Fibroblast of skin of back (primary cell): Measurements from ENCODE around the gene PARK7.
"Not testable (repeated sequence)": the region's sequence is repeated elsewhere in the genome, so short reads cannot be mapped to it uniquely, and the experiment has no call there.

ENCODE experiments used
- DNase-seq: peaks from one replicate; pipeline ENCODE4 v3.0.0-alpha.2; 2013

The PARK7 gene

DNA sequence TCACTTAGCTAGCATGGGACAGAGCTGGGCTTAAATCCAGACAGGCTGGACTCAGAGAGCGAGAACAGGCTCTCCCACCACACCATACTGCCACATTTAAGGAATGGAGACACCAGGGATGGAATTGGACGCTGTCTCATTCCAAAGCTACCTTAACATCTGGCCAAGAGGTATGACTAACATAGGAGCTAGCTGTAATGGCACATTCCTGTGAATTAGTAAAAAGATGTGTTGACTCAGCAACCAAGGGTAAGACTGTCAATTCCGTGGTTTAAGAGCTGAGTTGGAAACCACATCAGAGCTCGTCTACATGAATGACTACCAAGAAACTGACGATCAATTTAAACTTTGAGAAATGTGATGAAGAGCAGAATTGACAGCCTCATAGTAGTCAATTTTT, 12.6 kb upstream of the PARK7 start:
- DNase-seq = peak; percentile 84

DNA sequence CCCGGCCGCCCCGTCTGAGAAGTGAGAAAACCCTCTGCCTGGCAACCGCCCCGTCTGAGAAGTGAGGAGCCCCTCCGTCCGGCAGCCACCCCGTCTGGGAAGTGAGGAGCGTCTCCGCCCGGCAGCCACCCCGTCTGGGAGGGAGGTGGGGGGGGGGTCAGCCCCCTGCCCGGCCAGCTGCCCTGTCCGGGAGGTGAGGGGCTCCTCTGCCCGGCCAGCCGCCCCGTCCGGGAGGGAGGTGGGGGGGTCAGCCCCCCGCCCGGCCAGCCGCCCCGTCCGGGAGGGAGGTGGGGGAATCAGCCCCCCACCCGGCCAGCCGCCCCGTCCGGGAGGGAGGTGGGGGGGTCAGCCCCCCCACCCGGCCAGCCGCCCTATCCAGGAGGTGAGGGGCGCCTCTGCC, 8.7 kb upstream of the PARK7 start:
- DNase-seq = not testable (repeated sequence)

DNA sequence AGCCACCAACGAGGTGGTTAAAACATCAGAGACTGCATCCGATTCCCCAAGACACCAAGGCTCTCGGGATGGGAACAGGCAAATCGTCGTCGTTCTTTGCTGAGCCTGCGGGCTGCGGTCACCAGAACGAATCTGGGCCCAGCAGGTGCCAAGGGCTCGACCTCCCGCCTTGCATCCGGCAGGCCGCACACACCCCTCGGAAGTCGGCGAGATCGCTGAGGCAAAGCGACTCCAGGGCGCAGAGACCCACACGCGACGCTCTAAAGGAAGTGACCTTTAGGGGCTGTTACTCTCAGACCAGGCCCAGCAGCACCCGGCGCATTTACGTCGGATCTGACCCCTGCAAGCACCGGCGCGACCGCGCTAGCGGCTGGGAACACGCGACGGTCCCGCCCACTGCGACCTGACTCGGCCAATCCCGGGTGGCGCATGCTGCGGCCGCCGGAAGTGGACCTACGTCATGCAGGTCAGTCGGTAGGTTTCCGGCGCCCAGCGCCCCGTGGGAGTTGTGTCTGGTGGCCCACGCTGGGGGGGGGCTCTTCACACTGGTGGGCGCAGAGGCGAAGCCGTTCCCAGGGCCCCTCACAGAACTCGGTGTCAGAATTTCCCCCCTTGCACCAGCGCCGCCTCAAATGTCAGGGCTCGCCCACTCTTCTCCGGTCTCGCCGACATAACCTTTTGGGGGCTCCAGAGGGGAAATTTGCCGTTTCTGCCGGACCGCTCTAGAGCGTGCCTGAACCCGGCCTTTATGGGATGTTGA, 7.5 kb upstream of the PARK7 start:
- peak; percentile 82 for DNase-seq

DNA sequence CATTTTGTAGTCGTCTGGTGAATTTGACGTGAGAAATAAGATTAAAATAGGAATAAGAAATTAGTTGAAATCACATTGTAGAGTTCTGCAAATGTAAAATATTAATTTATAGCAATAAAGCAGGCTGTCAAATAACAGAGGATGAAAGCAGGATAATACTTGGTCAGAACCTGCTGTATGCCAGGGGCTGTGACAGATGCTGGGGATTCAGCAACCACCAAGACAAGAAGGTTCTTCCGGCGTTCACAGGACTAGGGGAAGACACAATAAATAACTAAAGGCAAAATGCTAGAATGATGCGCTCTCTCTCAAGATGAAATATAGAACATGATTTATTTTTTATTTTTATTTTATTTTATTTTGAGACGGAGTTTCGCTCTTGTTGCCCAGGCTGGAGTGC, 6.8 kb upstream of the PARK7 start:
- DNase-seq = no peak

DNA sequence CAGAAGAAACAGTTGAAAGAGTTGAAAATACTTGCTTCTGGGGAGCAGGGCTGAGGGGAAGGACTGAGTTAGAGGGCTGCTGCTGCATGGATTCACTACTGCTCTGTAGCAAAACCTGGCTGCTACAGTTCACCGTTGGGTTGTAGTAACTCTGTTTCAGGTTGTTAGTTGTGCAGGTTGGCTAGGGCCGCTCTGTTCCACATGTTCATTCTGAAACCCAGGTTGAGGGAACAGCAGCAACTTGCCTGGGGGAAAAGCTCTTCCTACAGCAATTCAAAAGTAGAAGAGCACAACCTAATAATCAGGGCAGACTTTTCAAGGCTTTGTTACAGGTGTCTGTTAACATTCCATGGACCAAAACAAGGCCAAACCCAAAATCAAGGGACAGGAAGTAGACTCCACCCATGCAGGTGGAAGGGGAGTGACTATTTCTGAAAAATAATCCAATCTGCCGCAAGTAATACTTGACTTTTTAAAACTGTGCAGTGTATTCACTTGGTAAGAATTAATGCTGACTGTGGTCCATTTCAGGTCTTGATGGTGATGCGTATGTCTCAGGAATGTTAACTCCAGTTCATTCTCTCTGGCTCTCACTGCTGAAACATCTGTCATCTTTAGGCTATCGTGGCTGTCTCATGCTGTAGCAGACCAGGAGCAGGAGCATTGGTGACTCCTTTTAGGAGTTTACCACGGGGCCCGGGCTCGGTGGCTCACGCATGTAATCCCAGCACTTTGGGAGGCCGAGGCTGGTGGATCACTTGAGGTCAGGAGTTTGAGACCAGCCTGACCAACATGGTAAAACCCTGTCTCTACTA, 5.1 kb upstream of the PARK7 start:
- peak; percentile 79 for DNase-seq

DNA sequence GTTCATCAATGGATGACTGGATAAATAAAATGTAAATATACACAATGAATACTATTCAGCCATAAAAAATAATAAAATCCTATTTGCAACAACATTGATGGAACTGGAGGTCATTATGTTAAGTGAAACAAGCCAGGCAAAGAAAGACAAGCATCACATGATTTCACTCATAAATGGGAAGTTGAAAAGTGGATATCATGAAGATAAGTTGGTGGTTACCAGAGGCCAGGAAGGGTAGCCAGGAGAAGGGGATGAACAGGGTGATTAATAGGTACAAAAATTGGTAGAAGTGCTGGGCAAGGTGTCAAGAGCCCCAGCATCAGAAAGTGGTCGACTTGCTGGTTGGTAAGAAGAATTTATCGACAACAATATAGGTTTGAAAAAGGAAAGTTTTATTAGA, 1.3 kb upstream of the PARK7 start:
- DNase-seq = no peak

DNA sequence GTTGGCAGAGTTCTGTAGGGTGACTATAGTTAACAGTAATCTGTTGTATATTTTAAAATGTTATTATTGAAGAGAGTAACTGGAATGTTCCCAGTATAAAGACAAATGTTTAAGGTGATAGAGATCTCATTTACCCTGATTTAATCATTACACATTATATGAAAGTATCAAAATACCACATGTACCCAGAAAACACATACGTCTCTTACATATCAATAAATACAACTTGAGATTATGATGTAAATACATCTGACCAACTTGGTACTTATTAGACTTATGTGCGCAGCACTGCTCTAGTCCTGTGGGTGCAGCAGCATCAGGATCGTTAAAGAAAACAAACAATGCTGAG, 670 bp upstream of the PARK7 start:
- DNase-seq = no peak

DNA sequence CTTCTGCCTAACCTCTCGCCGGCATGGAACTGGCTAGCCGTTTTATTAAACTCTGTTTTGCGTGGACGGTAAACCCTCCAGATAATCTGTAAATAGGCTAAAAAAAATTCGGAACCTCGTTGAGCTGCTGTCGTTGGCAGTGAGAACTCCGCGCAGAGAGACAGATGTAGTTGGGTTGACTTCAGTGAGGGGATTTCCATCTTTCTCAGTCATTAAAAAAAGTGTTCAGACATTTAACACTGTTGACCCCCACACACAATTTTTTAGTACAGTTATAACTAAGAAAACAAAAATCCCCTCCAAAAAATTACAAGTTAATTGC, 464 bp downstream of the PARK7 start:
- DNase-seq = no peak

DNA sequence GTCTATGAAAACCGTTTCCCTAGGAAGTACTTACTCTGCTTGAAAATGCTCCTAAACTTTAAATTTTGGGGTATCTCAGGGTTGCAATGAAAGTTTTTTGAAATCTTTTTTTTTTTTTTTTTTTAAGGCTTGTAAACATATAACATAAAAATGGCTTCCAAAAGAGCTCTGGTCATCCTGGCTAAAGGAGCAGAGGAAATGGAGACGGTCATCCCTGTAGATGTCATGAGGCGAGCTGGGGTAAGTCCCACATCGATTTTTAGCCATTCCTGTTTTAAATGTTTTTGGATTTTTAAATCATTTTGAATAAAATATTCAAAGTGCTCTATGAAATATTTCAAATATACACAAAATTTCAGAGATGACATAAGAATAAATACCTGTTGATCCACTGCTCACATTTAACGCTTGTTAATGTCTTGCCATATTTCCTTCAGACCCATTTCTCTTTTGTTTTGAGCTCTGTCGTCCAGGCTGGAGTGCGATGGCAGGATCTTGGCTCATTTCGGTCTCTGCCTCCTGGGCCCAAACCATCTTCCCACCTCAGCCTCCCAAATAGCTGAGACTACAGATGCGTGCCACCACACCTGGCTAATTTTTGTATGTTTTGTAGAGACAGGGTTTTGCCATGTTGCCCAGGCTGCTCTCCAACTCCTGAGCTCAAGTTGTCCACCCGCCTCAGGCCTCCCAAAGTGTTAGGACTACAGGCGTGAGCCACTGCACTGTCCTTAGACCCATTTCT, 1.3 kb downstream of the PARK7 start:
- DNase-seq = no peak

DNA sequence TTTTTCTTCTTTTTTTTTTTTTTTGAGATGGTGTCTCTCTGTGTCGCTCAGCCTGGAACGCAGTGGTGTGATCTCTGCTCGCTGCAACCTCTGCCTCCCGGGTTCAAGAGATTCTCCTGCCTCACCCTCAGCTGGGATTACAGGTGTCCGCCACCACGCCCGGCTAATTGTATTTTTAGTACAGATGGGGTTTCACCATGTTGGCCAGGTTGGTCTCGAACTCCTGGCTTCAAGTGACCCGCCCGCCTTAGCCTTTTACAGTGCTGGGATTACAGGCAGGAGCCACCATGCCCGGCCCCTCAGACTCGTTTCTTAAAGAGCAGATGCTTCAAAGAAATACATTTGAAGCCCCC, 1.8 kb downstream of the PARK7 start:
- DNase-seq = not testable (repeated sequence)

DNA sequence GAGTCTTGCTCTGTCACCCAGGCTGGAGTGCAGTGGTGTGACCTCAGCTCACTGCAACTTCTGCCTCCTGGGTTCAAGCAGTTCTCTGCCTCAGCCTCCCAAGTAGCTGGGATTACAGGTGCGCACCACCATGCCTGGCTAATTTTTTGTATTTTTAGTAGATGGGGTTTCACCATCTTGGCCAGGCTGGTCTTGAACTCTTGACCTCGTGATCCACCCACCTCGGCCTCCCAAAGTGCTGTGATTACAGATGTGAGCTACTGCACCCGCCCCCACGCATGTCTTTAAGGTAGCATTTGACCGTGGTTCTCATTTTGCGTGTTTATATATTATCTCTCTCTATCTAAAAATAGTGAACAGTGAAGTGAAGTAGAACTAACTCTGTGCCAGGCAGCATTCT, 2.3 kb downstream of the PARK7 start:
- DNase-seq = not testable (repeated sequence)

DNA sequence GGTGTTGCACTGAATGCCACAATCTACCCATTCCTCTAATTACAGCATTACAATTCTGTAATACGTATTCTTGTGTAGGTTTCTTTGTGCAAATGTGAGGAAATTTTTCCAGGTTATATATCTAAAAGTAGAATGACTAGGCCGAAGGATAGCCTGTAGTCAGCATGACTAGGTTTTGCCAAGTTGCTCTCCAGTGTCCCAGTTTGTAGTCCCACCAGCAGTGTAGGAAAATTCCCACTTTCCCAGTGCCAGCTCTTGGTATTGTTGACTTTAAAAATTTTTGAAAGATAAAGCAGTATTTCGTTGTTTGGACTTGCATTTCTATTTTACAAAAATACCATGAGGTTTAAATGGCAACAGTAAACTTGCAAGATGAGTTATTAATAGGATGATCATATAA, 3.0 kb downstream of the PARK7 start:
- no peak for DNase-seq

DNA sequence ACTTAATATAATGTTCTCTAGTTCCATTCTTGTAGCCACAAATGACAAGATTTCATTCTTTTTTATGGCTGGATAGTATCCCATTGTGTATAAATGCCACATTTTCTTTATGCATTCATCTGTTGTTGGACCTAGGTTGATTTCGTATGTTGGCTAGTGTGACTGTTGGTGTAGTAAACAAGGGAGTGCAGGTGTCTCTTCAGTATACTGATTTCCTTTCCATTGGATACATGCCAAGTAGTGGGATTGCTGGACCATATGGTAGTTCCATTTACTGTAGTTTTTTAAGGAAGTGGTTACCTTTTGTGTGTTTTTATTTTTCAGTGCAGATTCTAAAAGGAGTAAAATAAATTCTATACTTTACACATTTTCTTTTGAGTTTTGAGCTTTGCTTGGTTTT, 5.7 kb downstream of the PARK7 start:
- DNase-seq = no peak

DNA sequence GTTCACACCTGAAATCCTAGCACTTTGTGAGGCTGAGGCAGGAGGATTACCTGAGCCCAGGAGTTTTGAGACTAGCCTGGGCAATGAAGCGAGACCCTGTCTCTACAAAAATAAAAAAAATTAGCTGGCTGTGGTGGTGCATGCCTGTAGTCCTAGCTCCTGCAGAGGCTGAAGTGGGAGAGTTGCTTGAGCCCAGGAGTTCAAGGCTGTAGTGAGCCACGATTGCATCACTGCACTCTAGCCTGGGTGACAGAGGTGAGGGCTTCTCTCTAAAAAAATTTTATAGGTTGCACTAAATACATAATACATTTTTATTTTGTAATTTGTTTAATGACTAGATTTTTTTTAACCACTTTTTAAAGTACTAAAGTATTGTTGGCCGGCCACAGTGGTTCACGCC, 6.1 kb downstream of the PARK7 start:
- no peak for DNase-seq

DNA sequence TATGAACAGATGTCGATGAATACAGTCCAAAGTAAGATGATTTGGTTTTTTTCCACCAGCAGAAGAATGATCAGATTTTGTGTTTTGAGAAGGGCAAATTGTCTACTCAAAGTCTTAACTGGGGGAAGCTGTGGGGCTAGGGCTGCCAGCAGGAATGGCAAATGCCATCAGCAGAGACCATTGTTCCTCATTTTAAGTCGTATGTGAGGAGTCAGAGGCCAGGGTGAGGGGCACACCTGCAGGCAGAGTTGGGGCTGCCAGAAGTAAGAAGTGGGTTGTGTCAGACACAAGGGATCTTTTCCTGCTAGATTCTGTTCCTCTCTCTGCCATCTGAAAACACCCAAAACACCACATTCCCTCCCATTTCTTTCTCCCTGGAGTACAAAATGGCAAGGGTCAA, 8.7 kb downstream of the PARK7 start:
- no peak for DNase-seq

DNA sequence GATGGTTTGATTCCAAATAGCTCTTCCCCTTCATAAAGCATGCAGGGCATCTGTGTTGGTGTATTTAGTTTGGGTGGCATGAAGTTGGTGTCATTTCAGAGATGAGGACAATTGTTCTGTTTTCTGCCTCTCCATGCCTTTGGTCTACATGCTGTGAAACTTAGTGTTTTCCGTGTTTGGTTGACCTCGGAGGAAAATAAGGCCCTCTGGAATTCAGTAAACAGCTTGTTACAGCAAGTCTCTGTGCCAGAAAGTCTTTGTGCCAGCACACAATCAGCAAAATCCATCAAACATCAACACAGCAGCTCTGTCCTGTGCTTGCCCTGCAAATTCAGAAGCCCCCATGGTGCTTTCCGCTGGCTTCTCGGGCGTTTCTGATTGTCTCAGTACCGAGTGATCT, 9.5 kb downstream of the PARK7 start:
- no peak for DNase-seq

DNA sequence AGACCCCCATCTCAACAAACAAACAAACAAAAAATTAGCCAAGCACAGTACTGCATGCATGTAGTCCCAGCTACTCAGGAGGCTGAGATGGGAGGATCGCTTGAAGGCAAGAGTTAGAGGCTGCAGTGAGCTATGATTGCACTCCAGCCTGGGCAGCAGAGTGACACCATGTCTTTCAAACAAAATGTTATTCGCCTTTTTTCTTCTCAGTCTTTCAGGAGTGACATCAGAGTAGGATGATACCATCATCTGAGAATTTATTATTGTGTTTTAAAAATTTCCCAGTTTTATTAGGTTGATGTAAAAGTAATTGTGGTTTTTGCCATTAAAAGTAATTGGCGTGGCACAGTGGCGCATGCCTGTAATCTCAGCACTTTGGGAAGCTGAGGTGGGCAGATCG, 10.8 kb downstream of the PARK7 start:
- DNase-seq = no peak

DNA sequence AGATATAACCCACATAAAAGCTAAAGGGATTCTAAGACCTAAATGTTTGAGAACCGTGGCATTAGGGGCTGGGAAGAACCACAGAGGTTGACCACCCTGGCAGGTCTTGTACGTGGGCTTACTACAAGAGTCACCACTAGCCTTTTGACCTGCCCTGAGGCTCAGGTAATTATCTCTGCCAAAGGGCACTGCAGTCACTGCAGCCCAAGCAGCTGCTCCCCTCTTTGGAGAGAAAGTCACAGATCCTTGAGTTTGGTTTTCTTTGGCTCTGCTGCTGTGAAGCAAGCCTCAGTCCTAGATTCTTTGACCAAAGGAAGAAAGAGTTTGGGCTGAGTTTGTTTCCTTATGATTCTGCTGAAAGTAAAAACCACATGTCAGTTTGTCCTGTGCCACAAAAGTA, 11.6 kb downstream of the PARK7 start:
- no peak for DNase-seq

DNA sequence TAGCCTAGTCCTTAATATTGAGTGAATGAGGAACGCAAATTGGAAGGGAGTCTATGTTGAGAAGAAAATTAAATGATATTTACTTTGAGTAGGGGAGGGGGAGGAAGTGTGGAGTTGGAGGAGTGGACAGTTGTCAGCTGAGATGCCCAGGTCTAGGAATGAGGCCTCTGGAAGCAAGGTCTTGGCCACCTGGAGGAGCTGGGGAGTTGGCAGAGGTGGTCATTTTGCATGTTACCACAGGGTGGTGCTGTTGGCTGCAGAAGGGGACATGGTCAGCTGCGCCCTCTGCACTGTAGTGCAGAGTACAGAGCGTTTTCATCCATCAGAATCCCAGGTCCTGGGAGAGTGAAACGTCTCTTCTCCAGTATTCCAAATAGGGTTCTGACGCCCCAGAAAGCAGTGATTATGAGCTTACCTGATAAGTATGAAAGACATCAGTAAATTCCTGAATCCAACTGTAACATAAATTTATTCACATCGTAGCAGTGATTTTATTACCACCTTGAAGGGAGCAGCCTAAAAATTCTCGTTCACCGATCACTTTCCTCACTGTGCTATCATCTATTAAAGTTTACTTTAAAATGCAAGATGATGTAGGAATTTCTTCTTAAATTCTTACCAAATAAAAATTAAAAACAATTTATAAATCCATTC, 13.8 kb downstream of the PARK7 start:
- peak; percentile 68 for DNase-seq

DNA sequence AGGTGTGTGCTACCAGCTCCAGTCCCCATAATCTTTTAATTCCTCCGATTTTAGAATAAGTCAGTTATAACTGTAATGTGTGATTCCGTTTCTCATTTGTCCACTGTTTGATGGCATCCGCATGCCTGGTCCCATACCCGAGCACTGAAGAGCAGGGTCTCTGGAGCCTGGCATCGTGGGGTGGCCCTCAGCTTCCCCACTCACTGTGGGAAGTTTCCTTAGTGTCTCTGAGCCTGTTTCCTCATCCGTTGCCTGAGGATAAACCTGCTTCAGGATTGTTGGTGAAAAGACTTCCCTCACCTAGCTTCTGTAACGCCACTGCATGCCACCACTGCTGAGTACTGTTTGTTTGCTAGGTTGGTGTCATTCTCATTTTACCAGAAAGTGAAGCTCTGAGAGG, 19.5 kb downstream of the PARK7 start:
- DNase-seq = no peak

DNA sequence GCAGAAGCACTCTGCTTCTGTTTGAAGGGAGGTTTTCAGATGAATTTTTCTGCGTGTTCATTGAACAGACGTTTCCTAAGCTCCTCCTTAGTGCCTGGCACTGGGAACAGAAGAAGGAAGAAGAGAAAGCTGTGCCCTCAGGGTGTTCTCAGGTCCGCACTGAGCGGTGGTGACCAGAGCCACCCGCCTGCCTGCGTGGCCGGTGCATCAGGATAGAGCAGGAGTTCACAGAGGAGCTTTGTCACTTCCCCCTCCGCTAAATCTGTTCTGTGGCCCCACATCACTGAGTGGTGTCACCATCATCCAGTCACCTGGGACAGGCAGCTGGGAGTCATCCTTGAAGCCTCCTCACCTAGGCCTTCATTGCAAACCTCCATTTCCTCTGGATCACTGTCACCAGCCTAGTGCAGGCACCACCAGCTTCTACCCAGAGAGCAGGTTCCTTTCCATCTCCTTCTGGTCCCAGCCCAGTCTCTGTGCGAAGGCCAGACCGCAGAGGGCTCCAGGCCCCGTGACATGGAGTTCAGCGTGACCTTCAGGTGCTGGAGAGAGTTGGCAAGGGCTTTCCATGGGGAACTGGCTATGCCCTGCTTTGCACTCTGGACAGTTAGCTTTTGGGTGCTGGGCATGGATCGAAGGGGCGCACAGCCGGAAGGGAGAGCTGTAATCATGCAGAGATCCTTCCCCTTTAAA, 21.7 kb downstream of the PARK7 start:
- DNase-seq = no peak

DNA sequence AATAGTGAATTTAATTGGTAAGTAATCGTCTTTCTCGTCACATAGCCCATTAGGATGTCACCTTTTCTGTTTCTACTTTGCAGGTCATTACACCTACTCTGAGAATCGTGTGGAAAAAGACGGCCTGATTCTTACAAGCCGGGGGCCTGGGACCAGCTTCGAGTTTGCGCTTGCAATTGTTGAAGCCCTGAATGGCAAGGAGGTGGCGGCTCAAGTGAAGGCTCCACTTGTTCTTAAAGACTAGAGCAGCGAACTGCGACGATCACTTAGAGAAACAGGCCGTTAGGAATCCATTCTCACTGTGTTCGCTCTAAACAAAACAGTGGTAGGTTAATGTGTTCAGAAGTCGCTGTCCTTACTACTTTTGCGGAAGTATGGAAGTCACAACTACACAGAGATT, 23.3 kb downstream of the PARK7 start:
- DNase-seq = no peak
